Keratinocyte (primary cell): Measurements from ENCODE around the gene GATA3. TPM values are rescaled to one million over a fixed set of nuclear protein-coding genes. Genes with fewer than 3 reads are reported as not detected.

Experiments
- DNase-seq: peaks from one replicate; pipeline ENCODE4 v3.0.0-alpha.2; 2011; ENCODE audit warnings: low read depth, missing footprints, low spot score
- FAIRE-seq: peaks from 2 replicates; lab custom pipeline; 2011; peaks lifted over from hg19 to GRCh38; lab: Jason Lieb, UNC
- H2AFZ ChIP-seq: 2 replicates; pipeline ENCODE4 v1.6.0; 2012; ENCODE audit warnings: low read length, control low read depth, inconsistent platforms; ENCODE audit not compliant: control insufficient read depth
- H3K27ac ChIP-seq: 2 replicates; pipeline ENCODE4 v1.5.1; 2011; ENCODE audit warnings: low read length; ENCODE audit not compliant: control insufficient read depth, insufficient read depth
- H3K27me3 ChIP-seq: 3 replicates; pipeline ENCODE4 v1.6.0; 2011; ENCODE audit warnings: low read length; ENCODE audit not compliant: control insufficient read depth, insufficient read depth; ENCODE audit errors: extremely low read depth
- H3K36me3 ChIP-seq, 2 experiments: 2 replicates in 1 of 2; 3 replicates in 1 of 2; pipeline ENCODE4 v1.5.1; 2011; ENCODE audit warnings: low read length in 2 of 2, mild to moderate bottlenecking in 1 of 2; ENCODE audit not compliant: control insufficient read depth in 2 of 2, insufficient read depth in 2 of 2; ENCODE audit errors: extremely low read depth in 1 of 2
- H3K4me1 ChIP-seq: 3 replicates; pipeline ENCODE4 v1.5.1; 2011; ENCODE audit warnings: low read length; ENCODE audit not compliant: control insufficient read depth, insufficient read depth; ENCODE audit errors: extremely low read depth
- H3K4me2 ChIP-seq: 3 replicates; pipeline ENCODE4 v1.6.0; 2011; ENCODE audit warnings: low read depth, low read length; ENCODE audit not compliant: control insufficient read depth, insufficient read depth; ENCODE audit errors: extremely low read depth
- H3K4me3 ChIP-seq, 3 experiments: fragments of 200-600 bp in 1 of 3; sonication (generic) in 1 of 3; 2 replicates in 2 of 3; 3 replicates in 1 of 3; pipeline ENCODE4 v1.5.1; 2011 to 2016; ENCODE audit warnings: low read length in 3 of 3, mild to moderate bottlenecking in 3 of 3, control low read depth in 2 of 3, inconsistent platforms in 1 of 3, low read depth in 1 of 3, mixed read lengths in 1 of 3, mixed run types in 1 of 3, moderate library complexity in 1 of 3; ENCODE audit not compliant: control insufficient read depth in 2 of 3, insufficient read depth in 2 of 3; ENCODE audit errors: extremely low read depth in 1 of 3
- H3K79me2 ChIP-seq: 2 replicates; pipeline ENCODE4 v1.6.0; 2012; ENCODE audit warnings: low read length; ENCODE audit not compliant: control insufficient read depth, insufficient read depth
- H3K9ac ChIP-seq: 3 replicates; pipeline ENCODE4 v1.6.0; 2011; ENCODE audit warnings: low read length; ENCODE audit not compliant: control insufficient read depth, insufficient read depth; ENCODE audit errors: extremely low read depth
- H3K9me1 ChIP-seq: 3 replicates; pipeline ENCODE4 v1.6.0; 2011; ENCODE audit warnings: low read length; ENCODE audit not compliant: control insufficient read depth, insufficient read depth; ENCODE audit errors: extremely low read depth
- H3K9me3 ChIP-seq: 2 replicates; pipeline ENCODE4 v1.5.1; 2012; ENCODE audit warnings: low read depth, low read length; ENCODE audit not compliant: control insufficient read depth
- H4K20me1 ChIP-seq: 3 replicates; pipeline ENCODE4 v1.6.0; 2011; ENCODE audit warnings: low read length; ENCODE audit not compliant: control insufficient read depth, insufficient read depth; ENCODE audit errors: extremely low read depth
- EZH2 ChIP-seq: IDR thresholded peaks from one replicate; pipeline ENCODE4 v1.6.1; 2012; ENCODE audit warnings: inconsistent platforms, mild to moderate bottlenecking, low read length, moderate library complexity
- dilution Hi-C: fragments of 300-500 bp; cut with MboI; formaldehyde crosslinking; loops from one replicate; pipeline ENCODE4 v1.7.0; 2020; ENCODE audit warnings: low sequenced_read_pairs; ENCODE audit not compliant: extremely low pct_ligation_motif_present
- polyA plus RNA-seq, 5 experiments: library from polyadenylated mRNA; depleted of rRNA in 3 of 5; stranded (reverse) in 3 of 5; stranded (forward) in 1 of 5; unstranded in 1 of 5; fragments of >200 nt; gene quantifications; 1 replicate in 1 of 5; 2 replicates in 3 of 5; 3 replicates in 1 of 5; pipeline versions ENCODE4 v1.2.1 to v1.2.3, GENCODE V29; 2011 to 2012; ENCODE audit warnings: missing spikeins in 2 of 5, low read depth in 1 of 5, low replicate concordance in 1 of 5
- TF ChIP-seq, protein P1 (sequence below), 3 experiments: IDR thresholded peaks in 1 of 3; conservative IDR thresholded peaks in 1 of 3; optimal IDR thresholded peaks in 1 of 3; 2 replicates in 2 of 3; 3 replicates in 1 of 3; pipeline versions ENCODE3 to v1.5.1; 2011; ENCODE audit warnings: low read length in 3 of 3, mild to moderate bottlenecking in 3 of 3, moderate library complexity in 2 of 3, control low read depth in 1 of 3, inconsistent platforms in 1 of 3; ENCODE audit not compliant: insufficient read depth in 2 of 3; ENCODE audit errors: extremely low read depth in 1 of 3

Gene GATA3
- polyA plus RNA-seq, 1 donor (not counting 4 experiments of a cell fraction or from before 2014, with no cell fraction given): 4.0 TPM

- dilution Hi-C loops: no loop called here
- no peaks in the 10 kb centered on the region for H3K79me2 ChIP-seq
- H3K4me1 ChIP-seq: peaks cover 6% of the 10 kb centered on the region
- FAIRE-seq (peak; percentile 26), DNase-seq (no peak)
- no peaks in the 10 kb centered on the region for H3K9me1 ChIP-seq
- H3K4me2 ChIP-seq: no peak overlapping the region
- TF ChIP-seq, protein P1, sequence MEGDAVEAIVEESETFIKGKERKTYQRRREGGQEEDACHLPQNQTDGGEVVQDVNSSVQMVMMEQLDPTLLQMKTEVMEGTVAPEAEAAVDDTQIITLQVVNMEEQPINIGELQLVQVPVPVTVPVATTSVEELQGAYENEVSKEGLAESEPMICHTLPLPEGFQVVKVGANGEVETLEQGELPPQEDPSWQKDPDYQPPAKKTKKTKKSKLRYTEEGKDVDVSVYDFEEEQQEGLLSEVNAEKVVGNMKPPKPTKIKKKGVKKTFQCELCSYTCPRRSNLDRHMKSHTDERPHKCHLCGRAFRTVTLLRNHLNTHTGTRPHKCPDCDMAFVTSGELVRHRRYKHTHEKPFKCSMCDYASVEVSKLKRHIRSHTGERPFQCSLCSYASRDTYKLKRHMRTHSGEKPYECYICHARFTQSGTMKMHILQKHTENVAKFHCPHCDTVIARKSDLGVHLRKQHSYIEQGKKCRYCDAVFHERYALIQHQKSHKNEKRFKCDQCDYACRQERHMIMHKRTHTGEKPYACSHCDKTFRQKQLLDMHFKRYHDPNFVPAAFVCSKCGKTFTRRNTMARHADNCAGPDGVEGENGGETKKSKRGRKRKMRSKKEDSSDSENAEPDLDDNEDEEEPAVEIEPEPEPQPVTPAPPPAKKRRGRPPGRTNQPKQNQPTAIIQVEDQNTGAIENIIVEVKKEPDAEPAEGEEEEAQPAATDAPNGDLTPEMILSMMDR (optimal IDR thresholded peaks at IDR 0.05 in 1 of 3, IDR thresholded peaks at IDR 0.05 in 1 of 3, conservative IDR thresholded peaks at IDR 0.05 in 1 of 3; ENCODE audit: extremely low read depth in 1 of 3, insufficient read depth in 2 of 3, low read length in 3 of 3): no peak
- peak; percentile 67 for TF ChIP-seq EZH2
- H3K27ac ChIP-seq: no peak overlapping the region
- no peak overlapping the region for H2AFZ ChIP-seq
- H3K9me3 ChIP-seq: no peaks in the 10 kb centered on the region
- peaks cover 92% of the 10 kb centered on the region for H3K27me3 ChIP-seq
- H3K36me3 ChIP-seq: no peaks in the 10 kb centered on the region
- H4K20me1 ChIP-seq: no peaks in the 10 kb centered on the region
- no peak overlapping the region for H3K9ac ChIP-seq
- no peak overlapping the region for H3K4me3 ChIP-seq
Measured at GRCh38 chr10:8039321-8039881, 15.1 kb upstream of the GATA3 start.

DNA sequence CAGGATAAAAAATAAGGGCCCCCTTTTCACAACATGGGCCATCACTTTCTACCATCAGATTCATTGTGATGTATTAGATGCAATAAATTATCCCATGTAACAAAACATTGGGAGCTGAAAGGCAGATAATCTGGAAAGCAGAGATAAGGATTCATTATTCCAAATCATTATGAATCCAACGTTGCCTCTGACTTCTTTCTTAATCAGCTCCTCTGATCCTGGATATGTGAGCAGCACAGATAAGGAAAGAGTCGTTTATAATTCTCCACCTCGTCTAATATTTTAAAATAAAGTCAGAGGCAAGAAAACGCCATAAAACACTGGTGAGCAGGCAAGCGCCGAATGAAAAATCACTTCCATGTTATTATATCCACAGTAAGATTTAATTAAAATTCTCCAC is 13.8 kb upstream of the GATA3 start:
- H3K27ac ChIP-seq: no peak overlapping the region
- FAIRE-seq (no peak), DNase-seq (no peak)
- no peaks in the 10 kb centered on the region for H3K36me3 ChIP-seq
- H3K9me3 ChIP-seq: no peaks in the 10 kb centered on the region
- no peaks in the 10 kb centered on the region for H3K79me2 ChIP-seq
- H4K20me1 ChIP-seq: no peaks in the 10 kb centered on the region
- no peak overlapping the region for H3K9ac ChIP-seq
- H3K4me3 ChIP-seq: no peak overlapping the region
- peaks cover 83% of the 10 kb centered on the region for H3K27me3 ChIP-seq
- TF ChIP-seq, protein P1 (optimal IDR thresholded peaks at IDR 0.05 in 1 of 3, IDR thresholded peaks at IDR 0.05 in 1 of 3, conservative IDR thresholded peaks at IDR 0.05 in 1 of 3; ENCODE audit: extremely low read depth in 1 of 3, insufficient read depth in 2 of 3, low read length in 3 of 3): no peak
- TF ChIP-seq EZH2: no peak
- no peaks in the 10 kb centered on the region for H3K9me1 ChIP-seq
- dilution Hi-C loops: no loop called here
- H3K4me1 ChIP-seq: no peaks in the 10 kb centered on the region
- H3K4me2 ChIP-seq: no peak overlapping the region
- H2AFZ ChIP-seq: no peak overlapping the region
